B cell (primary cell): ENCODE results near the gene CCDC13. TPM values are rescaled to one million over a fixed set of nuclear protein-coding genes. Genes with fewer than 3 reads are reported as not detected.

Source experiments
- ATAC-seq: fragments of 200-7000 bp; cut with Tn5 transposase; one replicate; pipeline ENCODE4 v1.10.0; 2021; ENCODE audit warnings: low read depth, mild to moderate bottlenecking, moderate number of reproducible peaks, moderate library complexity
- CTCF ChIA-PET: fragments of 350-600 bp; sonication (Branson Sonifier 250); formaldehyde crosslinking; loops from one replicate; lab custom pipeline; 2021; ENCODE audit warnings: antibody characterized with exemption, inconsistent platforms; lab: Charles Lee
- POLR2A ChIA-PET: fragments of 350-600 bp; sonication (Branson Sonifier 250); formaldehyde crosslinking; loops from one replicate; lab custom pipeline; 2021; ENCODE audit warnings: antibody characterized with exemption; lab: Charles Lee
- DNase-seq: peaks from one replicate; pipeline ENCODE4 v3.0.0; 2013
- H2AFZ ChIP-seq: 2 replicates; pipeline ENCODE4 v1.6.1; 2012; ENCODE audit warnings: mild to moderate bottlenecking, low read depth, low read length; ENCODE audit not compliant: insufficient read depth, poor library complexity, severe bottlenecking
- H3K27ac ChIP-seq, 2 donors: 1 replicate in 1 of 2; 2 replicates in 1 of 2; pipeline ENCODE4 v1.5.1; 2012 to 2013; ENCODE audit warnings: low read length in 2 of 2, mild to moderate bottlenecking in 2 of 2, moderate library complexity in 1 of 2
- H3K27me3 ChIP-seq, 4 experiments: fragments of 200-600 bp in 1 of 4; sonication (generic) in 1 of 4; replicated peaks in 1 of 4; 1 replicate in 2 of 4; 2 replicates in 2 of 4; pipeline versions ENCODE4 v1.6.1 to v1.7.0; 2013 to 2016; ENCODE audit warnings: low read length in 3 of 4, mild to moderate bottlenecking in 2 of 4, mixed read lengths in 1 of 4, moderate library complexity in 1 of 4; ENCODE audit not compliant: insufficient read depth in 4 of 4, control insufficient read depth in 3 of 4; ENCODE audit errors: control extremely low read depth in 1 of 4
- H3K36me3 ChIP-seq, 2 experiments: replicated peaks in 1 of 2; 1 replicate in 1 of 2; 2 replicates in 1 of 2; pipeline versions ENCODE4 v1.6.1 to v1.7.1; 2013; ENCODE audit warnings: low read length in 1 of 2; ENCODE audit not compliant: insufficient read depth in 2 of 2, control insufficient read depth in 1 of 2; ENCODE audit errors: control extremely low read depth in 1 of 2, extremely low read depth in 1 of 2
- H3K4me1 ChIP-seq, 2 donors: fragments of 200-600 bp in 1 of 2; sonication (generic) in 1 of 2; 1 replicate in 1 of 2; 2 replicates in 1 of 2; pipeline versions ENCODE4 v1.5.1 to v1.6.1; 2013 to 2017; ENCODE audit warnings: low read length in 2 of 2; ENCODE audit not compliant: control insufficient read depth in 2 of 2, insufficient read depth in 2 of 2
- H3K4me2 ChIP-seq: replicated peaks from 2 replicates; pipeline ENCODE3; 2012; ENCODE audit warnings: mild to moderate bottlenecking, low read depth, low read length; ENCODE audit not compliant: poor library complexity, severe bottlenecking
- H3K4me3 ChIP-seq, 5 experiments: fragments of 200-600 bp in 1 of 5; sonication (generic) in 1 of 5; 1 replicate in 3 of 5; 2 replicates in 2 of 5; pipeline versions ENCODE4 v1.5.1 to v1.7.0; 2011 to 2016; ENCODE audit warnings: low read length in 4 of 5, mild to moderate bottlenecking in 4 of 5, low read depth in 2 of 5, control low read depth in 1 of 5, moderate library complexity in 1 of 5; ENCODE audit not compliant: insufficient read depth in 1 of 5; ENCODE audit errors: control extremely low read depth in 1 of 5, extremely low read depth in 1 of 5
- H3K79me2 ChIP-seq: fragments of 200-600 bp; sonication (generic); one replicate; pipeline ENCODE4 v1.6.0; 2016; ENCODE audit warnings: low read length; ENCODE audit not compliant: control insufficient read depth, insufficient read depth
- H3K9ac ChIP-seq: fragments of 200-600 bp; sonication (generic); 2 replicates; pipeline ENCODE4 v1.6.1; 2017; ENCODE audit warnings: mild to moderate bottlenecking, low read length, moderate library complexity
- H3K9me3 ChIP-seq, 3 donors: one replicate each; pipeline versions ENCODE4 v1.6.1 to v1.7.1; 2013; ENCODE audit warnings: low read length in 2 of 3; ENCODE audit not compliant: control insufficient read depth in 2 of 3, insufficient read depth in 1 of 3; ENCODE audit errors: control extremely low read depth in 1 of 3
- H4K20me1 ChIP-seq: 2 replicates; pipeline ENCODE4 v1.6.0; 2012; ENCODE audit warnings: mild to moderate bottlenecking, low read length; ENCODE audit not compliant: insufficient read depth, control insufficient read depth, poor library complexity, severe bottlenecking
- H3K27ac Mint-ChIP-seq: one replicate; pipeline ENCODE4 v1.8.0; 2021; ENCODE audit warnings: mixed read lengths
- H3K27me3 Mint-ChIP-seq: one replicate; pipeline ENCODE4 v1.8.0; 2021; ENCODE audit warnings: mixed read lengths
- H3K4me1 Mint-ChIP-seq: one replicate; pipeline ENCODE4 v1.8.0; 2021; ENCODE audit warnings: mixed read lengths
- H3K4me3 Mint-ChIP-seq: one replicate; pipeline ENCODE4 v1.8.0; 2021; ENCODE audit warnings: mixed read lengths
- H3K9me3 Mint-ChIP-seq: one replicate; pipeline ENCODE4 v1.8.0; 2022; ENCODE audit warnings: mixed read lengths; ENCODE audit not compliant: insufficient read depth
- EZH2 ChIP-seq: IDR thresholded peaks from 2 replicates; pipeline ENCODE4 v1.6.1; 2012; ENCODE audit warnings: borderline replicate concordance, low read depth, mild to moderate bottlenecking, moderate library complexity, low read length; ENCODE audit not compliant: insufficient read depth, poor library complexity, severe bottlenecking
- WGBS: methylation state at CpG from one replicate; pipeline ENCODE4 v1.1.5; 2013; ENCODE audit warnings: missing lambda C conversion rate; ENCODE audit not compliant: insufficient coverage; 5-methylcytosine and 5-hydroxymethylcytosine counted together
- intact Hi-C: fragments of 100-400 bp; cut with micrococcal nuclease; formaldehyde crosslinking; loops from one replicate; pipeline ENCODE4 v1.10.0; 2022
- polyA plus RNA-seq: library from polyadenylated mRNA; depleted of rRNA; stranded (reverse); fragments of >200 nt; gene quantifications from 2 replicates; pipeline ENCODE4 v1.2.3, GENCODE V29; 2012
- total RNA-seq, 2 donors: library from RNA; stranded (reverse); fragments of 120-200 nt in 1 of 2; gene quantifications; 1 replicate in 1 of 2; 2 replicates in 1 of 2; pipeline versions ENCODE4 v1.2.3 to v1.2.4, GENCODE V29; 2013 to 2022
- TF ChIP-seq, protein P1 (sequence below): fragments of 200-600 bp; IDR thresholded peaks from one replicate; pipeline ENCODE4 v1.8.0; 2022; ENCODE audit warnings: antibody characterized with exemption, mild to moderate bottlenecking

CCDC13 gene
- total and polyA plus RNA-seq, 2 donors (not counting 1 experiment from before 2014, with no cell fraction given), result 1.5 to 1.9 TPM

DNA sequence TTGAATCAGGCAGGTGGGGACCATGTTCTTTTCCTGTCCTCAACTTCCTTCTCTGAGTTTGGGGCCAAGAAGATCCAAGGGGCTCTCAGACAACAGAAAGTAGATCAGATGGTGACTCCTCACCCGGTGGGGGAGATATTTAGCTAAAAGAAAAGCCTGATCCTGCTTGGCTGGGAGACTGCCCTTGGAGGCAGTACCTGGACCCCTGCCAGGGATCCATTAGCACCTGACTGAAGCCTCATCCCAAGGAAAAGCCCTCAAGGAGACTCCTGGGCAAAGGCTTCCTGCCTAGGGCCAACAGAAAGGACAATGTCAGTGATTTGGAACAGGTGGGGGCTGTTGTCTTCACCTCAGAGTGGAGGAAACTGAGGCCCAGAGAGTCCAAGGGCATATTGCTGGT lies 37.0 kb downstream of the CCDC13 start:
- Histone ChIP-seq H3K4me2 (no peak overlapping the region), H3K36me3 (no peaks in the 10 kb centered on the region), H3K27ac (no peak overlapping the region), H3K79me2 (no peaks in the 10 kb centered on the region), H3K9ac (no peak overlapping the region), H3K4me1 (peaks cover 3 to 6% of the 10 kb centered on the region in 2 donors), H3K27me3 (no peaks in the 10 kb centered on the region), H4K20me1 (no peaks in the 10 kb centered on the region), H3K9me3 (no peaks in the 10 kb centered on the region), H2AFZ (no peak overlapping the region), H3K4me3 (no peak overlapping the region)
- Mint-ChIP-seq H3K4me3 (no peak overlapping the region), H3K4me1 (peaks cover 15% of the 10 kb centered on the region), H3K27ac (no peak overlapping the region), H3K9me3 (no peaks in the 10 kb centered on the region), H3K27me3 (no peaks in the 10 kb centered on the region)
- WGBS, result no CpG with 5 or more reads among the region's 1 CpG
- TF ChIP-seq, protein P1, sequence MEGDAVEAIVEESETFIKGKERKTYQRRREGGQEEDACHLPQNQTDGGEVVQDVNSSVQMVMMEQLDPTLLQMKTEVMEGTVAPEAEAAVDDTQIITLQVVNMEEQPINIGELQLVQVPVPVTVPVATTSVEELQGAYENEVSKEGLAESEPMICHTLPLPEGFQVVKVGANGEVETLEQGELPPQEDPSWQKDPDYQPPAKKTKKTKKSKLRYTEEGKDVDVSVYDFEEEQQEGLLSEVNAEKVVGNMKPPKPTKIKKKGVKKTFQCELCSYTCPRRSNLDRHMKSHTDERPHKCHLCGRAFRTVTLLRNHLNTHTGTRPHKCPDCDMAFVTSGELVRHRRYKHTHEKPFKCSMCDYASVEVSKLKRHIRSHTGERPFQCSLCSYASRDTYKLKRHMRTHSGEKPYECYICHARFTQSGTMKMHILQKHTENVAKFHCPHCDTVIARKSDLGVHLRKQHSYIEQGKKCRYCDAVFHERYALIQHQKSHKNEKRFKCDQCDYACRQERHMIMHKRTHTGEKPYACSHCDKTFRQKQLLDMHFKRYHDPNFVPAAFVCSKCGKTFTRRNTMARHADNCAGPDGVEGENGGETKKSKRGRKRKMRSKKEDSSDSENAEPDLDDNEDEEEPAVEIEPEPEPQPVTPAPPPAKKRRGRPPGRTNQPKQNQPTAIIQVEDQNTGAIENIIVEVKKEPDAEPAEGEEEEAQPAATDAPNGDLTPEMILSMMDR, result no peak
- no peak for TF ChIP-seq EZH2
- intact Hi-C loops, result no loop called here
- DNase-seq (no peak), ATAC-seq (no peak)
- POLR2A ChIA-PET, result no interaction called here
- CTCF ChIA-PET, result interaction anchor here (3.4 kb wide), 1 partner anchor 9 kb away, joined by 13 read pairs; no protein-coding TSS in a partner anchor

DNA sequence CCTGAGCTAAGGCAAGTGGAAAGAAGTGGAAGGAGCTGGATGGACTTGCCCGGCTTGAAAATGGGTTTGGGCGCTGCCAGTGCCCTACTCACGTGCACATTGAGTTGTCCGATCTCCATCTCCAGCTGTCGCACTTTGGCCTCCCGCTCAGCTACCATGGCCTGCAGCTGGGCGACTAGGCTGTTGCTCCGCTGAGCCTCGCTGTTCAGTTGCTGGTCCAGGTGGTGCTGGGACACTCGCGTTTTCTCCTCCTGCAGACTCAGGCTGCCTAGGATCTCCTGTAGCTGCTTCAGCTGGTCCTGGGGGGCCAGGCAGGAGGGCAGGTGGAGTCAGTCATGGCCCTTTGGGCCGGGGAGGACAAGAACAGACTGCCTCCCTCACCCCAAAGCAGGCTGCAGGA lies 37.4 kb downstream of the CCDC13 start:
- TF ChIP-seq EZH2, result no peak
- TF ChIP-seq, protein P1, result no peak
- Histone ChIP-seq H3K9me3 (no peaks in the 10 kb centered on the region), H3K27ac (no peak overlapping the region), H3K9ac (no peak overlapping the region), H3K4me3 (no peak overlapping the region), H2AFZ (no peak overlapping the region), H3K4me1 (peaks cover 3 to 6% of the 10 kb centered on the region in 2 donors), H3K36me3 (no peaks in the 10 kb centered on the region), H3K27me3 (no peaks in the 10 kb centered on the region), H3K4me2 (no peak overlapping the region), H4K20me1 (no peaks in the 10 kb centered on the region), H3K79me2 (no peaks in the 10 kb centered on the region)
- 94% methylated on average over 12 of the region's 12 CpGs for WGBS
- ATAC-seq, result no peak
- ChIA-PET POLR2A (no interaction called here), CTCF (interaction anchor here (3.4 kb wide), 1 partner anchor 9 kb away, joined by 13 read pairs; no protein-coding TSS in a partner anchor)
- intact Hi-C loops, result no loop called here
- H3K27ac Mint-ChIP-seq, result no peak overlapping the region
- H3K4me1 Mint-ChIP-seq, result peaks cover 15% of the 10 kb centered on the region
- DNase-seq, result no peak
- no peaks in the 10 kb centered on the region for H3K9me3 Mint-ChIP-seq
- H3K27me3 Mint-ChIP-seq, result no peaks in the 10 kb centered on the region
- H3K4me3 Mint-ChIP-seq, result no peak overlapping the region
